ENCODE results near the gene ETFBKMT. TPM values are rescaled to one million over a fixed set of nuclear protein-coding genes. Genes with fewer than 3 reads are reported as not detected.

The ETFBKMT gene
- total RNA-seq, 1 experiment from 2014 or later, result 0.58 TPM

DNA sequence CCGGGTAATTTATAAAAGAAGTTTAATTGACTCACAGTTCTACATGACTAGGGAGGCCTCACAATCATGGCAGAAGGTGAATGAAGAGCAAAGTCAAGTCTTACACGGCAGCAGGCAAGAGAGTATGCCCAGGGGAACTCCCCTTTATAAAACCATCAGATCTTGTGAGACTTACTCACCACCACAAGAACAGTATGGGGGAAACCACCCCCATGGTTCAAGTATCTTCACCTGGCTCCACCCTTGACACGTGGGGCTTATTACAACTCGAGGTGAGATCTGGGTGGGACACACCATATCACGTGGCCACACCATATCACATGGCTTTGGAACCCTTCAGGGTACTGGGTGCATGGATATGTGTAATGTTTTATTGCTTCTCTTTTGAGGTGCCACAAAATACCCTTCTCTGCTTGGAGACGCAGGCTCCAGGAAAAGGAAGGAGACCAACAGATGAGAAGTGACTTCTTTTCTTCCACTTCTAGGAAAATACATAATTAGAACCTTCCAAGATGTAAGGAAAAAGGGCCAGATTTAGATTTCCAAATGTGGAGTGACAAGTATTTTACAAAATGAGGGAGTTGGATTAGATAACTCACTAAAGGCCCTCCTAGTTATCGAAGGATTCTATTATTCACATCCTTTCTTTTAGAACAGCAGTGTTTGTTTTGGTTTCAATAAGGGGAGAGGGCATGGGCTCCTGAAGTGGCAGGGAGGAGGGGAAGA, 33.1 kb upstream of the ETFBKMT start:
- Histone ChIP-seq H4K20me1 (ENCODE audit: low read length) (no peaks in the 10 kb centered on the region), H3F3A (ENCODE audit: low read length, unreplicated experiment) (no peaks in the 10 kb centered on the region), H2AFZ (ENCODE audit: low read length) (no peak overlapping the region), H3K9me3 (ENCODE audit: low read length) (no peaks in the 10 kb centered on the region), H3K36me3 (ENCODE audit: low read depth, low read length) (no peaks in the 10 kb centered on the region), H3K27ac (ENCODE audit: low read length) (no peak overlapping the region), H3K9ac (ENCODE audit: low read length) (no peak overlapping the region), H3K4me1 (ENCODE audit: insufficient read depth, low read length) (no peaks in the 10 kb centered on the region), H3K9me2 (replicated peaks; ENCODE audit: low read length) (no peaks in the 10 kb centered on the region), H3K27me3 (ENCODE audit: low read length) (no peaks in the 10 kb centered on the region), H3K4me2 (ENCODE audit: low read length) (no peak overlapping the region), H3K4me3 (ENCODE audit: low read length) (no peak overlapping the region), H3K79me2 (ENCODE audit: low read length) (no peaks in the 10 kb centered on the region)
- intact Hi-C loops (cut with micrococcal nuclease), result no loop called here
- DNase-seq (no peak), ATAC-seq (no peak)
- no TSS peak for BruUV-seq (replicated peaks)
- POLR2A ChIA-PET (ENCODE audit: unreplicated experiment), result no interaction called here
- CTCF ChIA-PET, result no interaction called here
- no peak for TF ChIP-seq EZH2 (IDR thresholded peaks at IDR 0.05; ENCODE audit: low read length, unreplicated experiment)
- no peak for TF ChIP-seq EZH2phosphoT487 (IDR thresholded peaks at IDR 0.05; ENCODE audit: borderline replicate concordance, low read length)
- TF ChIP-seq, protein P1, sequence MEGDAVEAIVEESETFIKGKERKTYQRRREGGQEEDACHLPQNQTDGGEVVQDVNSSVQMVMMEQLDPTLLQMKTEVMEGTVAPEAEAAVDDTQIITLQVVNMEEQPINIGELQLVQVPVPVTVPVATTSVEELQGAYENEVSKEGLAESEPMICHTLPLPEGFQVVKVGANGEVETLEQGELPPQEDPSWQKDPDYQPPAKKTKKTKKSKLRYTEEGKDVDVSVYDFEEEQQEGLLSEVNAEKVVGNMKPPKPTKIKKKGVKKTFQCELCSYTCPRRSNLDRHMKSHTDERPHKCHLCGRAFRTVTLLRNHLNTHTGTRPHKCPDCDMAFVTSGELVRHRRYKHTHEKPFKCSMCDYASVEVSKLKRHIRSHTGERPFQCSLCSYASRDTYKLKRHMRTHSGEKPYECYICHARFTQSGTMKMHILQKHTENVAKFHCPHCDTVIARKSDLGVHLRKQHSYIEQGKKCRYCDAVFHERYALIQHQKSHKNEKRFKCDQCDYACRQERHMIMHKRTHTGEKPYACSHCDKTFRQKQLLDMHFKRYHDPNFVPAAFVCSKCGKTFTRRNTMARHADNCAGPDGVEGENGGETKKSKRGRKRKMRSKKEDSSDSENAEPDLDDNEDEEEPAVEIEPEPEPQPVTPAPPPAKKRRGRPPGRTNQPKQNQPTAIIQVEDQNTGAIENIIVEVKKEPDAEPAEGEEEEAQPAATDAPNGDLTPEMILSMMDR (conservative IDR thresholded peaks at IDR 0.05; ENCODE audit: low read depth, low read length), result no peak

DNA sequence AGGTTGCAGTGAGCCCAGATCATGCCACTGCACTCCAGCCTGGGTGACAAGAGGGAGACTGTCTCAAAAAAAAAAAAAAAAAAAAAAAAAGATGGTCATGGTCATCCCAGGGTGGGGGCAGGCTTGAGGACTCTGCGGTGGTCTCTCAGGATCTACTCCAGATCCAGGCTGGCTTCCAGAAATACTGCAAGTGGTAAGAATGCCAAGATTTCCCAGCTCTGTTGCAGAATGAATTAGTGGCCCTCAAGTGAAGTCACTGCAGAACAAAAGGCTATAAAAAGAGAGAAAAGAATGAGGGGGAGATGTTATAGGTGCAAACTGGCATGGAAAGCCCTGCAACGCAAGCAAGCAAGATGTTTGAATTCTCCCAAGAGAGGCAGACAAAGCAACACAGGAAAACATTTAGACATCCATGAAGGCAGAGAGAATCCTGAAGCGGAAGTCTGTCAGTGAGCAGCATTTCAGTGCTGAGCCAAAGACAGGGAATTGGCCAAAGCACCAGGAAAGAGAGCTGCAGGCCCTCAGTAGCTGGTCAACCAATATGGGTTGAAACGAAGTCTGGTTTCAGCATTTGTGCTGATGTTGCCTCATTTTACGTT, 31.9 kb upstream of the ETFBKMT start:
- no peak overlapping the region for H3K27ac ChIP-seq (ENCODE audit: low read length)
- H3K79me2 ChIP-seq (ENCODE audit: low read length), result no peaks in the 10 kb centered on the region
- H2AFZ ChIP-seq (ENCODE audit: low read length), result no peak overlapping the region
- POLR2A ChIA-PET (ENCODE audit: unreplicated experiment), result no interaction called here
- H3K36me3 ChIP-seq (ENCODE audit: low read depth, low read length), result no peaks in the 10 kb centered on the region
- CTCF ChIA-PET, result no interaction called here
- no peak overlapping the region for H3K9ac ChIP-seq (ENCODE audit: low read length)
- no peaks in the 10 kb centered on the region for H4K20me1 ChIP-seq (ENCODE audit: low read length)
- no TSS peak for BruUV-seq (replicated peaks)
- no peak overlapping the region for H3K4me2 ChIP-seq (ENCODE audit: low read length)
- H3K9me3 ChIP-seq (ENCODE audit: low read length), result no peaks in the 10 kb centered on the region
- ATAC-seq (no peak), DNase-seq (no peak)
- intact Hi-C loops (cut with micrococcal nuclease), result no loop called here
- H3K4me3 ChIP-seq (ENCODE audit: low read length), result no peak overlapping the region
- no peaks in the 10 kb centered on the region for H3K27me3 ChIP-seq (ENCODE audit: low read length)
- no peaks in the 10 kb centered on the region for H3K9me2 ChIP-seq (replicated peaks; ENCODE audit: low read length)
- no peaks in the 10 kb centered on the region for H3K4me1 ChIP-seq (ENCODE audit: insufficient read depth, low read length)
- TF ChIP-seq EZH2phosphoT487 (IDR thresholded peaks at IDR 0.05; ENCODE audit: borderline replicate concordance, low read length), result no peak
- no peaks in the 10 kb centered on the region for H3F3A ChIP-seq (ENCODE audit: low read length, unreplicated experiment)

DNA sequence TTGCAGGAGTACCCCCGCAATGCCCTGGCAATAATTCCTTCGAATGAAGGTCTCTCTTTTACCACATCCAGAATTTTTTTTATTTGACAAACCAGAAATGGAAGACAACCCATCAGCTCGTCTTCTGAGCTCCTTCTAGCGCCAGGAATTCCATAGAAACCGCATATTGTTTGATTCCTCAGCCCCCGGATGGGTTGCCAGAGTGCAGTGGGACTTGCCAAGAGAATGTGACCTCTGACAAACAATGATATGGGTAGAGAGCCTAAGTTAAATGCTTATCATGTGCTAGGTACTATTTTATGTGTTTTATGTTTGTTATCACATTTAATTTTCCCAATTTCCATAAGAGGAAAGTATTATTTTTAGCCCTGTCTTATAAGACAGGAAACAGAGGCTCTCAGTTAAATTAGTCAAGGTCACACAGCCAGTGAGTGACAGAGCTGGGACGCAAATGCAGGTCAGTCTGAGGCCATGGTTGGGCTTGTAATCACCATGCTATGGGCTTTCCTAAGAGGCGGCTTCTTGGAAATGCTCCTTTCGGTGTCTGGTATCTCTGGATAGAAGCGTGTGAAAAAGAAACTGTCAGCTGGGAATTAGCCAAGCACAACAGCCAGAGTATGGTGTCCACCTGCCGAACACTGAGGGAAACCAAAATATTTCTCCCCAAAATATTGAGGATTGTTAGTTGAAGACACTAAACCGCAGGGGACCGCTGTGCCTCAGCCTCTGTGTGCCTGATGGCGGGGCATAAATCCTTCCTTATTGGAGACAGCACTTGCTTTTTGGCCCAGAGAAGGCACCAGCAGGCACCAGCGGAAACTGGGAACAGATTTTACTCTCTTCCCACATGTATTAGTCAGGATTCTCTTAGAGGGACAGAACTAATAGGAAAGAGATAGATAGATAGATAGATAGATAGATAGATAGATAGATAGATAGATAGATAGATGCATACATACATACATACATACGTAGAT, 29.4 kb upstream of the ETFBKMT start:
- no peaks in the 10 kb centered on the region for H4K20me1 ChIP-seq (ENCODE audit: low read length)
- ChIA-PET POLR2A (ENCODE audit: unreplicated experiment) (no interaction called here), CTCF (no interaction called here)
- H3K79me2 ChIP-seq (ENCODE audit: low read length), result no peaks in the 10 kb centered on the region
- H3K36me3 ChIP-seq (ENCODE audit: low read depth, low read length), result no peaks in the 10 kb centered on the region
- H3K27me3 ChIP-seq (ENCODE audit: low read length), result no peaks in the 10 kb centered on the region
- H3K4me3 ChIP-seq (ENCODE audit: low read length), result no peak overlapping the region
- H3K4me2 ChIP-seq (ENCODE audit: low read length), result no peak overlapping the region
- no peaks in the 10 kb centered on the region for H3K9me2 ChIP-seq (replicated peaks; ENCODE audit: low read length)
- no peaks in the 10 kb centered on the region for H3K4me1 ChIP-seq (ENCODE audit: insufficient read depth, low read length)
- intact Hi-C loops (cut with micrococcal nuclease), result loop anchor here (10.0 kb wide), 2 partner anchors 155 to 375 kb away; no protein-coding TSS in a partner anchor
- BruUV-seq (replicated peaks), result no TSS peak
- H2AFZ ChIP-seq (ENCODE audit: low read length), result no peak overlapping the region
- DNase-seq, result no peak
- no peaks in the 10 kb centered on the region for H3K9me3 ChIP-seq (ENCODE audit: low read length)
- no peak overlapping the region for H3K9ac ChIP-seq (ENCODE audit: low read length)
- no peak for ATAC-seq
- no peak overlapping the region for H3K27ac ChIP-seq (ENCODE audit: low read length)
- TF ChIP-seq, protein P1 (conservative IDR thresholded peaks at IDR 0.05; ENCODE audit: low read depth, low read length), result no peak
- TF ChIP-seq EZH2 (IDR thresholded peaks at IDR 0.05; ENCODE audit: low read length, unreplicated experiment), result no peak
- TF ChIP-seq EZH2phosphoT487 (IDR thresholded peaks at IDR 0.05; ENCODE audit: borderline replicate concordance, low read length), result no peak
- no peaks in the 10 kb centered on the region for H3F3A ChIP-seq (ENCODE audit: low read length, unreplicated experiment)
